Measurements from ENCODE around the gene CAMTA1. TPM values are rescaled to one million over a fixed set of nuclear protein-coding genes. Genes with fewer than 3 reads are reported as not detected.

The CAMTA1 gene
- total and polyA plus RNA-seq, 9 of the 15 experiments (the other 6 are each of a cell fraction or from before 2014, with no cell fraction given) = 43.9 to 161 (median 65.9) TPM

GRCh38 chr1:6986281-6986680 is 201.0 kb downstream of the CAMTA1 start (continued):
- TF ChIP-seq ZNF449 (CRISPR knock-in tag; IDR thresholded peaks at IDR 0.05) = no peak

GRCh38 chr1:6987940-6988339 is 202.7 kb downstream of the CAMTA1 start:
- H3K9me1 ChIP-seq (ENCODE audit: control insufficient read depth, insufficient read depth, low read length) = peaks cover 5% of the 10 kb centered on the region
- FAIRE-seq (no peak), ATAC-seq (no peak), DNase-seq (ENCODE audit: extremely low read depth in 1 of 4, low spot score in 3 of 4) (no peak)
- intact Hi-C loops (cut with micrococcal nuclease) = no loop called here
- POLR2A ChIA-PET = no interaction called here
- H3K9me3 ChIP-seq (replicated peaks; ENCODE audit: control insufficient read depth, insufficient read depth, low read depth, low read length) = no peaks in the 10 kb centered on the region
- no peak overlapping the region for H3K4me2 ChIP-seq (ENCODE audit: insufficient read depth, low read length)
- no peaks in the 10 kb centered on the region for H3K36me3 ChIP-seq (ENCODE audit: control insufficient read depth, insufficient read depth, low read length)
- peaks cover 29 to 46% of the 10 kb centered on the region in 2 experiments for H3K27me3 ChIP-seq (ENCODE audit: control insufficient read depth in 2 of 2, insufficient read depth in 2 of 2, low read length in 2 of 2)
- no peak overlapping the region for H3K27ac ChIP-seq (ENCODE audit: extremely low read depth, low read depth, low read length)
- CTCF ChIA-PET (ENCODE audit: low intra/inter-chr PET ratio) = no interaction called here
- no peaks in the 10 kb centered on the region for H3K79me2 ChIP-seq (ENCODE audit: control insufficient read depth, insufficient read depth, low read length)
- no peak overlapping the region for H3K9ac ChIP-seq (ENCODE audit: insufficient read depth in 1 of 2, low read depth in 2 of 2, low read length in 2 of 2)
- H2AFZ ChIP-seq (ENCODE audit: low read depth, low read length) = no peak overlapping the region
- under 1% methylated on average over 9 of the region's 9 CpGs for WGBS (ENCODE audit: insufficient coverage, low coverage, missing lambda C conversion rate)
- H3K4me3 ChIP-seq = no peak overlapping the region
- H4K20me1 ChIP-seq (replicated peaks; ENCODE audit: control insufficient read depth, insufficient read depth, low read length) = 0 out of 2 replicates have a peak, but pooled peaks cover 6% of the 10 kb centered on the region
- TF ChIP-seq CTCF (IDR thresholded peaks at IDR 0.05 in 2 of 3, conservative IDR thresholded peaks at IDR 0.05 in 1 of 3; ENCODE audit: insufficient read depth in 2 of 3, low read depth in 1 of 3, low read length in 3 of 3) (peak in 1 of 3 experiments; percentile 44; a peak in 1 of 6 replicates), YBX1 (IDR thresholded peaks at IDR 0.05) (no peak)
- TF ChIP-seq, protein P1, sequence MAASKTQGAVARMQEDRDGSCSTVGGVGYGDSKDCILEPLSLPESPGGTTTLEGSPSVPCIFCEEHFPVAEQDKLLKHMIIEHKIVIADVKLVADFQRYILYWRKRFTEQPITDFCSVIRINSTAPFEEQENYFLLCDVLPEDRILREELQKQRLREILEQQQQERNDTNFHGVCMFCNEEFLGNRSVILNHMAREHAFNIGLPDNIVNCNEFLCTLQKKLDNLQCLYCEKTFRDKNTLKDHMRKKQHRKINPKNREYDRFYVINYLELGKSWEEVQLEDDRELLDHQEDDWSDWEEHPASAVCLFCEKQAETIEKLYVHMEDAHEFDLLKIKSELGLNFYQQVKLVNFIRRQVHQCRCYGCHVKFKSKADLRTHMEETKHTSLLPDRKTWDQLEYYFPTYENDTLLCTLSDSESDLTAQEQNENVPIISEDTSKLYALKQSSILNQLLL (CRISPR knock-in tag; IDR thresholded peaks at IDR 0.05; ENCODE audit: borderline replicate concordance) = no peak
- no peaks in the 10 kb centered on the region for H3K4me1 ChIP-seq (replicated peaks in 1 of 2; ENCODE audit: control insufficient read depth in 2 of 2, insufficient read depth in 2 of 2, low read length in 2 of 2)
- BruUV-seq (replicated peaks) = no TSS peak
- in situ Hi-C loops (cut with MboI) = no loop called here
